Nephron progenitor cell (in vitro differentiated cells): Measurements from ENCODE around the gene MSH5.

Experiments
- DNase-seq: peaks from one replicate; pipeline ENCODE4 v3.0.0; 2021
- H3K27ac Mint-ChIP-seq: 2 replicates; pipeline ENCODE4 v1.8.0; 2021; ENCODE audit warnings: mild to moderate bottlenecking, moderate library complexity, mixed read lengths
- H3K27me3 Mint-ChIP-seq: 2 replicates; pipeline ENCODE4 v1.8.0; 2021; ENCODE audit warnings: mild to moderate bottlenecking, low read depth, mixed read lengths; ENCODE audit not compliant: poor library complexity
- H3K36me3 Mint-ChIP-seq: 2 replicates; pipeline ENCODE4 v1.8.0; 2021; ENCODE audit warnings: low read depth, mixed read lengths
- H3K4me1 Mint-ChIP-seq: 2 replicates; pipeline ENCODE4 v1.8.0; 2021; ENCODE audit warnings: mixed read lengths
- H3K4me3 Mint-ChIP-seq: 2 replicates; pipeline ENCODE4 v1.8.0; 2021; ENCODE audit warnings: mild to moderate bottlenecking, moderate library complexity, mixed read lengths
- H3K9me3 Mint-ChIP-seq: 2 replicates; pipeline ENCODE4 v1.8.0; 2021; ENCODE audit warnings: mild to moderate bottlenecking, moderate library complexity, mixed read lengths
- TF ChIP-seq, protein P1 (sequence below): fragments of 200-600 bp; sonication (generic); IDR thresholded peaks from 2 replicates; pipeline ENCODE4 v1.5.0; 2021; ENCODE audit warnings: antibody characterized with exemption

Gene MSH5

DNA sequence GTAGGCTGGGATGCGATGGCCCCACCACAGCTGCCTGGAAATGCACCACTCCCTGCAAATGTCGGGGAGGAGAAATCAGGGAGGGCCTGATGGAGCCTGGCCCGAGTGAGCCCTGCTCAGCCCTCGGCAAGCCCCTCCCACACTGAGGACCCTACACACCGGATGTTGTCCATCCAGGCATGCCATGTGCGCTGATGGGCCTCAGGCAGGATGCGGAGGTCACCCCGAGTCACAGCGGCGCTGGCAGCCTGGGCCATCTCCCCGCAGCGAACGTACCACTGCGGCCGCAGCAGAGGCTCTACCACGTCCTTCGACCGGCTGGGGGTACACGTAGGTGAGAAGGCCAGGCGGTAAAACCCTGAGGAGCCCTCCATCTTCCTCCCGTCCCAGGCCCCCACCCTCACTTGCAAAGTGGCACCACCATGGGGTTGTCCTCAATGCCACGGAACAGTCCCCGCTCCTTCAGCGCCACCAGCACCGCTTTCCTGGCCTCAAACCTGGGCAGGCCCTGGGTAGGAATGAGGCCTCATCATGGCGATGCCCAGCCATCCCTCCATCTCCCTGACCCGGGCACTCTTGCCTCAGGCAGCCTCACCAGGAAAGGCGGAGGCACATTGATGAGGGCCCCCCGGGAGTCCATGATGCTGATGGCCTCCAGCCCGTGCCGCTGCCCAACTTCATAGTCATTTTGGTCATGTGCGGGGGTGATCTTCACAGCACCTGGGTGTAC is 42.5 kb downstream of the MSH5 start:
- no peaks in the 10 kb centered on the region for H3K9me3 Mint-ChIP-seq
- H3K4me3 Mint-ChIP-seq, result no peak overlapping the region
- TF ChIP-seq, protein P1, sequence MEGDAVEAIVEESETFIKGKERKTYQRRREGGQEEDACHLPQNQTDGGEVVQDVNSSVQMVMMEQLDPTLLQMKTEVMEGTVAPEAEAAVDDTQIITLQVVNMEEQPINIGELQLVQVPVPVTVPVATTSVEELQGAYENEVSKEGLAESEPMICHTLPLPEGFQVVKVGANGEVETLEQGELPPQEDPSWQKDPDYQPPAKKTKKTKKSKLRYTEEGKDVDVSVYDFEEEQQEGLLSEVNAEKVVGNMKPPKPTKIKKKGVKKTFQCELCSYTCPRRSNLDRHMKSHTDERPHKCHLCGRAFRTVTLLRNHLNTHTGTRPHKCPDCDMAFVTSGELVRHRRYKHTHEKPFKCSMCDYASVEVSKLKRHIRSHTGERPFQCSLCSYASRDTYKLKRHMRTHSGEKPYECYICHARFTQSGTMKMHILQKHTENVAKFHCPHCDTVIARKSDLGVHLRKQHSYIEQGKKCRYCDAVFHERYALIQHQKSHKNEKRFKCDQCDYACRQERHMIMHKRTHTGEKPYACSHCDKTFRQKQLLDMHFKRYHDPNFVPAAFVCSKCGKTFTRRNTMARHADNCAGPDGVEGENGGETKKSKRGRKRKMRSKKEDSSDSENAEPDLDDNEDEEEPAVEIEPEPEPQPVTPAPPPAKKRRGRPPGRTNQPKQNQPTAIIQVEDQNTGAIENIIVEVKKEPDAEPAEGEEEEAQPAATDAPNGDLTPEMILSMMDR, result no peak
- H3K27ac Mint-ChIP-seq, result peak overlapping the region; percentile 22
- peaks cover 8% of the 10 kb centered on the region for H3K4me1 Mint-ChIP-seq
- peaks cover 32% of the 10 kb centered on the region for H3K36me3 Mint-ChIP-seq
- DNase-seq, result no peak
- H3K27me3 Mint-ChIP-seq, result no peaks in the 10 kb centered on the region

DNA sequence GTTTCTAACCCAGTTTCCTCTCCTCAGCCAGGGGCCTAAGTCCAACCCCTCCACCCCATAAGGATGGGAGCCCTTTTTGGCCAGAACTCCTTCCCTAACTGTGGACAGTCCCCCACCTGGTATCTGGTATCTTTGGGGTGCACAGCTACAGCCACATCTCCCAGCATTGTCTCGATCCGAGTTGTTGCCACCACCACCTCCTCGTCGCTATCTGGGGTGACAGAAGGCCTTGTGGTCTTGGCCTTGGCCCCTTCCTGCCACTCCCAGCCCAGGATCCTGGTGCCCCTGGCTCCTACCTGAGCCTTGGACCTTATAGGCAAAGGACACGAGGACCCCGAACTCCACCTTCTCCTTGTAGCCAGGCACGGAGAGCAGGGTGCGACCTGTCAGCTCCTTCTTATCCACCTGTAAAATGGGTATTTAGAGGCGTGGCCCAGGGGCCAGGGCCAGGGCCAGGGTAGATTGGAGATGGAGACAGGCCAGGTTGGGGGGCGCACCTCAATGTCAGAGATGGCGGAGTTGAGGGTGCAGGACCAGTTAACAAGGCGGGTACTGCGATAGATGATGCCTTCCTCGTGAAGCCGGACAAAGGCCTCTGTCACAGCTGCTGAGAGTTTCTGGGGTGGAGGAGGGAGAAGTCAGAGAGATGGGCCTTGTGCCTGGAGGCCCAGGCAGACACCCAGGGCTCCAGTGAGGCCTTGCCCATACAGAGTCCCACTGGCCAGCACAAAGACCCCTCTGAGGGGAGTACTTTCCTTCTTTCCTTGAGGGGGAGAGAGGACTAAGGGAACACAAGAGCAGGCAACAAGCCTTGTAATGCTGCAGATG is 44.5 kb downstream of the MSH5 start:
- Mint-ChIP-seq H3K4me1 (no peaks in the 10 kb centered on the region), H3K27me3 (no peaks in the 10 kb centered on the region), H3K9me3 (no peaks in the 10 kb centered on the region), H3K36me3 (peaks cover 43% of the 10 kb centered on the region), H3K4me3 (no peak overlapping the region), H3K27ac (peak overlapping the region; percentile 51)
- no peak for DNase-seq
- TF ChIP-seq, protein P1, result no peak

DNA sequence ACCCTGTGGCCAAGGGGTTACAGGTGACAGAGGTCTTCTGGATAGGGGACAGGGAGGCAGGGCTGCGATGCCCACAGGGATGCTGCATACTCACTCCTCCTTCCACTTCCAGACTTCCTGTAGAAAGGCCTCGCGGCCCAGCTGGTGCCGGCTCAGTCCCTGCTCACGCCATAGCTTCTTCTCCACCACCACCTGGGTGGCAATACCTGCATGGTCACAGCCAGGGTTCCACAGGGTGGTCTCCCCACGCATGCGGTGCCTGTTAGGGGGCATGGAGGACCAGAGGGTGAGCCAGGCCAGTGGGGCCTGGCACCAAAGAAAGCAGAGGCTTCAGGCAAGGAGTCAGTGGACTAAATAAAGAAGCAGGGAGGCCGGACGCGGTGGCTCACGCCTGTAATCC is 45.7 kb downstream of the MSH5 start:
- Mint-ChIP-seq H3K36me3 (peaks cover 53% of the 10 kb centered on the region), H3K27ac (no peak overlapping the region), H3K27me3 (no peaks in the 10 kb centered on the region), H3K4me1 (peaks cover under 1% of the 10 kb centered on the region), H3K4me3 (no peak overlapping the region), H3K9me3 (no peaks in the 10 kb centered on the region)
- TF ChIP-seq, protein P1, result no peak
- no peak for DNase-seq

DNA sequence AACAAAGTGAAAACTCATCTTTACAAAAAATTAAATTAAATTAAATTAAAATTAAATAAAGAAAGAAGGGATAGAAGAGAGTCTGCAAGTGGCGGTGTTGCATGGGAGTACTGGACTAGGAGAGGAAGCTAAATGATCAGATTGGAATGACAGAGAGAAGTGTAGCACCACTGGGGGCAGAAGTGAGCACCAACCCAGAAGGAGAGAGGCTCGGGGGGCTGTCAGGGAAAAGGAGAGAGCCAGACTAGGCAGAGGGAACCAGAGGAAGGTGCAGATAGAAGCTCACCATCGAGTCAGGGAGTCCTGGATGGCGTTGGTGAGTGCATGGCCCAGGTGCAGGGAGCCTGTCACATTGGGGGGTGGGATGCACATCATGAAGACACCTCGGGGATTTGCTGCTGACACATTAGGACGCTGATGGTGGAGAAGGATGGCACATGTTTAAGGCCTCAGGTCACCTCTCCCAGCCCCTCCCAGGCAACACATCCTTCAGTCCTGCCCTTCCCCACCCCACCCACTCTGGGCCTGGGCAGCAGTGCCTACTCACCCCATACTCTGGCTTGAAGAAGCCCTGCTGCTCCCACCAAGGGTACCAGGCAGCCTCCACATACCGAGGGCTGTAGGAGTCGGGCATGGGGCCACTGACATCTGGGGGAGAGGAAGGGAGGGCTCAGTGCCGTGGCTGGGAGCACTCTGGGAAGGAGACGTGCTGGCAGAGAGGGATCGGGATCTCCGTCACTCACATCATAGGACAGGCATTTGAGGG is 51.7 kb downstream of the MSH5 start:
- H3K4me3 Mint-ChIP-seq, result peak overlapping the region; percentile 36
- DNase-seq, result peak; percentile 78
- TF ChIP-seq, protein P1, result peak; percentile 57
- H3K9me3 Mint-ChIP-seq, result no peaks in the 10 kb centered on the region
- peaks cover 43% of the 10 kb centered on the region for H3K36me3 Mint-ChIP-seq
- peaks cover 48% of the 10 kb centered on the region for H3K4me1 Mint-ChIP-seq
- H3K27me3 Mint-ChIP-seq, result no peaks in the 10 kb centered on the region
- H3K27ac Mint-ChIP-seq, result peak overlapping the region; percentile 66

DNA sequence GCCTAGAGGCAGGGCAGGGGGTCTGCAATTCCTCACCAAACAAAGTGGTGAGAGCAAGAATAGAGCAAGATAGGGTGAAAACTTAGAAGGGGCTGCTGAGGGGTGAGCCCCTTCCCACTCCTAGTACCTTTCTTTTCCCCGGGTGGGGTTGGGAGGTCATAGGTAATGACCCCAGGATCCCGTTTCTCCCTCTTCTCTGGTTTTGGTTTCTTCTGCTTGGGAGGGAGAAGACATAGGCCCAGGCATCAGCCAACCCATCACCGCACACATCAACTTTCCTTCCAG is 52.2 kb downstream of the MSH5 start:
- no peak overlapping the region for H3K4me3 Mint-ChIP-seq
- H3K27ac Mint-ChIP-seq, result peak overlapping the region; percentile 33
- H3K27me3 Mint-ChIP-seq, result no peaks in the 10 kb centered on the region
- TF ChIP-seq, protein P1, result no peak
- H3K4me1 Mint-ChIP-seq, result peaks cover 48% of the 10 kb centered on the region
- H3K36me3 Mint-ChIP-seq, result peaks cover 42% of the 10 kb centered on the region
- no peak for DNase-seq
- H3K9me3 Mint-ChIP-seq, result no peaks in the 10 kb centered on the region
